IPS-NIHi7 (cell line): ENCODE measurements around the gene ALDOB.
A peak's percentile ranks its signal among the peaks of the same experiment; 100 is the strongest.

Source experiments
- DNase-seq: peaks from one replicate; pipeline ENCODE4 v3.0.0; 2012; ENCODE audit warnings: mixed read lengths; ENCODE audit errors: extremely low spot score

Gene ALDOB

DNA sequence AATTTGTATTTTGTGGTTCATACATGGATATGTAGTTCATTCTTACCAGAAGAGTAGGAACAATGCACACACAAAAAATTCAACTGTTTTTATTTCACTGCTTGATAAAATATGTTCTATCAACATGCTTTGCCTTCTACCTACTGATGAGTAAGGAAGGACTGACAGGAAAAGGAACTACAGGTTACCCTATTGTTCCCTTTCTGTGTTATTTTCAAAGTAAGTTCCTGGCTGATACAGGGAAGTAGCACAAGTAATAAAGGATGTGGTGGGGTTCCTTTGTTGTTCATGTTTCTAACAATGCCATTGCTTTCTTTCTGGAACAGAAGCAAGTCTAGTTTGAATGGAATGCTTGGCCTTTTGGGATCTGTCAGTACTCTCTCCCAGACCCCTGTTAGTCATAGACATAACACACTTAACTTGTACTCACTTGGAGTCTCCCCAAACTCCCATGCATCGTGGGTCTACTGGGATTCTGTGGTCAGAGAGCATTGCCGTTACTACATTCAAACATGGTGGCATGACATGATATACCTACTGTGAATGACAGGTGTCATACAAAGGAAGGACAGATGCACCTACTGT, 20.2 kb upstream of the ALDOB start:
- no peak for DNase-seq

DNA sequence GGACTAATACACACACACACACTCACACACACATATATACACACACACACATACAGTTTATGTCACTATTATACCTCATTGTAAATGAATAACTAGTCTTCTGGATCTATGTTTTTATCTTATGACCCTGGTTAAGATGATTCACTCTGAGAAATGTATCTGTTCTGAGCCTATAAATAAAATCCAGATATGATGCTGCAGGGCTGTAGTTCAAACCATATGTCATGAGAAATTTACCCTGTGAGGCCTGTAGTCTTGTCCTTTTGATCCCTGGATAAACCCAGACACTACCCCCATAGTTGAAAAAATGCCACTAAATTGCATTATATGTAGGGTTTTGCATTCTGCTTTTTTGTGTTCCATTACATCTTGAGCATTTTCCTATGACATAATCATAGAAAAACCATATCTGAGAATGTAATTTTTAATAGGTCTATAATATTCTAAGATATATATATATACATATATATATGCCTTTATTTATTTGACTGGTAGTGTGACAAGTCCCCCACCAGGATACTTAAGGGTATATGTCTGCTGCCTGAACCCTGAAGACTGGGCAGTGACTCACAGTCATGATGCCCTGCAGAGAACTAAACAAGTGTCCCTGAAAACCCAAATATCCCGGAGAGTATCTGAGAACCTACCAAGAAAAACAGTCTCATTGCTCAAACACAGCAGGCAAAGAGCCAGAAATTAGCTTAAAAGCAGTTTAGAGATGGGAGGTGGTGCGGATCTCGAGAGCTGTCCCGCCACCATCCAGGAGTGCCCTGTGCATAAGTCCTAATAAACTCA, 18.4 kb upstream of the ALDOB start:
- no peak for DNase-seq

DNA sequence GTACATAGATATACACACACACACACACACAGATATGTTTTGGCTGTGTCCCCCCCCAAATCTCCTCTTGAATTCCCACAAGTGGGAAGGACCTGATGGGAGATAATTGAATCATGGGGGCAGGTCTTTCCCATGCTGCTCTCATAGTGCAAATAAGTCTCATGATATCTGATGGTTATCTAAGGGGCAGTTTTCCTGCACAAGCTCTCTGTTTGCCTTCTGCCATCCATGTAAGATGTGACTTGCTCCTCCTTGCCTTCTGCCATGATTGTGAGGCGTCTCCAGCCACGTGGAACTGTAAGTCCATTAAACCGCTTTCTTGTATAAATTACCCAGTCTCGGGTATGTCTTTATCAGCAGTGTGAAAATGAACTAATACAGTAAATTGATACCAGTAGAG, 15.9 kb upstream of the ALDOB start:
- DNase-seq = no peak

DNA sequence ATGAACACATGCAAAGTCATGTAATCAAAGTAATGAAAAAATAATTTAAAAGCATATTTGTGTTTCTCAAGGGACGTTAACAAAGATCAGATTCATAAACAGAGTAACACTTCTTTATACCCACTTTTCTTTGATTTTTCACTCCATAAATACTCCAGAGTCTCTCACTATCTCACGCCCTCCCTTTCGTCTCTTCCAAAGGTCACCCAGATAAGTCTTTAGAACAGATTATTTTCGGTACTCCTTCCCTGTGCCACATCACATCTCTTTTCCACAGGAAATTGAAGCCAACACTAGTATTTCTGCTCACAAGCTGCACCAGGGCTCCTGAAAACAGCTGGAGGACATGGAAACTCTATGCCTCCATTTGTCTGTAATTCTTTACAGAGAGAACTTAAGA, 15.4 kb upstream of the ALDOB start:
- DNase-seq = no peak

DNA sequence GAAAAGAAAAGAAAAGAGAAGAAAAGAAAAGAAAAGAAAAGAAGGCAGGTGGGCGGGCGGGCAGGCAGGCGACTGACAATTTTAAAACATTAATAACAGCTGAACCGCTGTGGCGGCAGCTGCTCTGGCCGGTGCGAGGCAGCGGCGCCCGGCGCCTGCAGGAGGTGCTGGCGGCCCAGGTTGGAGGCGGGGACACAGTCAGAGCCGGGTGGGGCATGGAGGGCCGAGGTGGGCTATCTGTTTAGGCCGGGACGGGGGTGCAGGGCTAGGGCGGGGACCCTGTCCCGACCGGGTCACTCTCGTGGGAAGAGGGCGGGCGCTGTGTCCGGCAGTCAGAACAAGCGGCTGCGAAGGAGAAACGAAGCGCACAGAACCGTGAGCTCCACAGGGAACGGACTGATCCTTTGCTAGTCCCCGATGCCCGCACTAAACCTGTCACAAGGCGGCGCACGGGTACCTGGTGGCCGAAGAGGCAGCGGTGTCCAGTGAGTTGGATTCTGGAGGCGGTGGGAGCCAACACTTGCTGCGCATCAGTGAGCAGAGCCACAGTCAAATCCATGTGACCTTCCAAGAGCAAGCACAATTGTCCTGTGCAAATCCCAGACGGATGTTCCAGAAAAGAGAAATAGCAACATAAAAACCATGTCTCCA, 13.6 kb upstream of the ALDOB start:
- peak; percentile 94 for DNase-seq

DNA sequence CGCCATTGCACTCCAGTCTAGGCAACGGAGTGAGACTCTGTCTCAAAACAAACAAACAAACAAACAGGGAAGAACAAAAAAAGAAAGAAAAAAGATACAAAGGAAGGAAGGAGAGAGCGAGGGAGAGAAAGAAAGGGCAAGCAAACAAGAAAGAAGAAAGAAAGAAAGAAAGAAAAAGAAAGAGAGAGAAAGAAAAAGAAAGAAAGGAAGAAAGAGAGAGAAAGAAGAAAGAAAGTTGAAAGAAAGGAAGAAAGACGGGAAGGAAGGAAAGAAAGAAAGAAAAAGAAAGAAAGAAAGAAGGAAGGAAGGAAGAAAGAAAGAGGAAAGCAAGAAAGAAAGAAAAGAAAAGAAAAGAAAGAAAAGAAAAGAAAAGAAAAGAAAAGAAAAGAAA, 13.1 kb upstream of the ALDOB start:
- no peak for DNase-seq

DNA sequence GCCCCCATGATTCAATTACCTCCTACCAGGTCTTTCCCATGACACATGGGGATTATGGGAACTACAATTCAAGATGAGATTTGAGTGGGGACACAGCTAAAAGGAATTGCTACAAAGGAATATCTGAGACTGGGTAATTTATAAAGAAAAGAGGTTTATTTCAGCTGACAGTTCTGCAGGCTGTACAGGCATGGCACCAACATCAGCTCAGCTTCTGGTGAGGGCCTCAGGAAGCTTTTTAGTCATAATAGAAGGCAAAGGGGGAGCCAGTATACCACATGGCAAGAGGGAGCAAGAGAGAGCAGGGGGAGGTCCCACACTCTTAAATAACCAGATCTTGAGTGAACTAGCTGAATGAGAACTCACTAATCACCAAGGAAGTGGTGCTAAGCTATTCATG, 11.2 kb upstream of the ALDOB start:
- no peak for DNase-seq

DNA sequence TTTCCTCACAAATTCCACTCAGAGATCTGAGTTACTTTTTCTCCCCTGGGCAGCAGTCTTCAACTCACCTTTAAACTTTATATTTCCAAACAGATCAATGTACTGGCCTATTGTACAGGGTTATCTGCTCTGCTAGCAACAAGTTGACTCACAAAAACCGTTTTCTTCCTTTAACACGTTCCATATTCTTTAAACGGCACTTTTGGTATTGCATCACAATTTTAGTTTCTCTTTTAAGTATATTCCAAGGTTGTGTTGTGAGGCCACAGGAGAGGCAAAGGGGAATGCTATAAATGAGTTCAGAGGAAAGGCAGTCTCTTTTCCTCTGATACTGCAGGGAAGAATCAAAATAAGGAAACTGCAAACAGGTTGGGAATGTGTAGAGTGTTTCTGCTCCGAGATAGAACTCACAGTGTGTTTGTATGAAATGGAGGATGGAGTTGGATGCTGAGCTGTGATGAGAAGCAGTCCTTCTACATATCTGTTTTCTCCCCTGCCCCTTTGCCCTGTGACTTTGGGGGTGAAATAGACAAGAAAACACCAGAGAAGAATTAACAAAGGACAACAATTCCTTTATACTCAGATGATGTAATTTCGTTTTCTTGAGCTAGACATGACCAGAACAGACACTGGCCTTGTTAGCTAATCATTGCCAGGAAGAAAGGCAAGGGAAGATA, 9.9 kb upstream of the ALDOB start:
- DNase-seq = no peak

DNA sequence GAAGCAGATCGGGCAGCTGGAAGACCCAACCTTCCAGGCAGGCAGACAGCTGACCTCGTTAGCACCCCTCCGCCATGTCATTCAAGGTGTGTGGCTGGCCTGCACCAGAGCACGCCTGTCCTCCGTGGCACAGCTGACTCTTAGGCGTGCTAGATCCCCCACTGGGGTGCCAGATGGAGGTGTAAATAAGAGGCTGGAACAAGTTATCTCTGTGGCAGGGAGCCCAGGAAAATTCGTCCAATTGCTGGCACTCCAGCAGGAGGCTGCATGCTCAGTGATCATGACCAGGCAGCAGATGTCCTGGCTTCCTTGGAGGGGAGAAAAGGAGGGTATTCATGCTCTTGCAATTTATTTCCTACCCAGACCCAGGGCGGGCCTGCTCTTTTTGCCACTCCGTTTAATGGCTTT, 7.8 kb upstream of the ALDOB start:
- no peak for DNase-seq

DNA sequence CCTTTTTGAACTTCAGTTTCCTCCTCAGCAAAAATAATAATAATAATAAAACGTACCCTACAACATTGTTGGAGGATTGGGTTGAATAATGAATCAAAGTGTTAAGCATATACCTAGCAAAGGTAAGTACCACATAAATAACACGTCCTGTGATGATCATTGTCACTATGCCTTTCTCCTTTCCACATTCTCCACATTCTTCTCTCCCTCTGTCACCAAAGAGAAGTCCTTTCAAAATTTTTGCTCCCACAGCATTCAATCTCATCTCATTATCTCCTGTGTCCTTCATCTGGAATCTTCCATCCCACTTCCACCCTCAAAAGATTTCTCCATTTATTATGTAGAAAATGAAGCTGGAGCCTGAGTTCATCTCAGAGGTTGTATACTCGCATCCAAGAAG, 7.2 kb upstream of the ALDOB start:
- DNase-seq = no peak

DNA sequence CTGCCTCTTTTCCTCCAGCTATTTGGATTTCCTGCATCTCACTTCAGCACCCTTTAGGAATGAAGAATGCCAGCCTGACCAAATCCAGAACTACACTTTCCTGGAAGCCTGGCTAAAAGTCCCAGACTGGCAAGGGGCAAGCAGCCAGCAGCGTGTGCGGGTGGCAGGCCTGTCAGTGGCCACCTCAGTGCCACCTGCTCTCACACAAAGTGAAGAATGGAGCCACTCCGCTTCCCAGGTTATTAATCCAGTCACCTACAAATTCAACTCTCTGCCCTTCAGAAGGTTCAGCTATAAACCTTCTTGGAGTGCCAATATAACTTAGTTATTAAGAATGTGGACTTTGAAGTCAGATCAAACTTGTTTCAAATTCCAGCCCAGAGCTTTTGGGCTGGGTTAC, 6.7 kb upstream of the ALDOB start:
- DNase-seq = no peak

DNA sequence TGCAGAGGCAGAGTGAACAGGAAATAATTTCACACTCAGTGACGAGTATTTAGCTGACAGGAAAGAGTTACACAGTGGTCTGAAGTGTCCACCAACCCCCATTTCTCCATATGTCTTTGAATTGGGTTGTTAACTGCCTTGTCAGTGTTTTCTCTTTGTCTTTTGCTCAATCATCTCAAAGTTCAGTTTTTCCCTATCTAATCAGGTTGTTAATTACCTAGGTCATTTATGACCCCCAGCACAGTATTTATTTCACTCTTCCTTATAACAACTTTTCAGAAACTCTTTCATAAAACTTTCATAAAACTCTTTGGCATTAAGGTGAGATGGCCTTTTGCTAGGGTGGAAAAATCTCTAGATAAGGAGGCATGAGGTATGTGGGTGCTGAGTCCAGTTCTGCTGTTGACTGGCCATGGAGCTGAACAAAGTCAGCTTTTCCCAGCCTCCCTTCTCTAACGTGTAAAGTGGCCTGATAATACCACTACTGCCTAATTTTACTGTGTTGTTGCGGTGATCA, 5.2 kb upstream of the ALDOB start:
- DNase-seq = no peak

DNA sequence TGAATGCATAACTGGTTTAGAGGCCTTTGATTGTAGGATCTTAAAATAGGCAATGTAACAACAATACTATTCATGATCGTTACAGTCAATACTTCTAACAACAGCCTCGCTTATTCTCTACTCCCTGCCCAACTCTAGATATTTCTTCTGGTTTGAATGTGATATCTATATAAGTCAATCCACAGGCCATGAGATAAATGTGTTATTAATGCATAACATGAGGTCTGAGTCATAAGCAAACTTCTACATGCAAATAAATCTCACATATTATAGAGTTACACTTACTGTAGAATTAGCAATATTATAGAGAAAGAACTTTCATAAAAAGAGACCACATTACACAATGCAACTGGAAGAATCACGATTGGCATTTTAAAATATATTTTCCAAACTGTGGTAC, 2.9 kb upstream of the ALDOB start:
- no peak for DNase-seq

DNA sequence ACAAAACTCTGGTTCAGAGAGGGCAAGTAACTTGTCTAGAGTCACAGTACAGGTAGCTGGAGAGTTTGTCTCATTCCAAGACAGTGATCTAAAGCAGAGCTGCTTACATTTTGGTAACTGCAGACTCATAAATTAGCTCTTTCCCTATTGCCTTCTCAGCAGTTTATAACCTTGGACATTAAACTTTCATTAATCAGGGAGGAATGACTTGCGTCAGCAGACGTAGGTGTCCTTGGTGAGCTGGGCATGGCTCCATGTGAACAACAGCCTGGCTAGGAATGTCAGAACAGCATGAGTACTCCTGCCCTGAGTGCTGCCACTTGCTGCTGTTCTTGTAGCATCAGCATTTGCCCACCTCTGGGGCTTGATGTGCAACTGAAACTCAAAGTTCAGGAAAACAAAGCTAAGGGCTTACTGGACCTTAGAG, 2.2 kb upstream of the ALDOB start:
- no peak for DNase-seq

DNA sequence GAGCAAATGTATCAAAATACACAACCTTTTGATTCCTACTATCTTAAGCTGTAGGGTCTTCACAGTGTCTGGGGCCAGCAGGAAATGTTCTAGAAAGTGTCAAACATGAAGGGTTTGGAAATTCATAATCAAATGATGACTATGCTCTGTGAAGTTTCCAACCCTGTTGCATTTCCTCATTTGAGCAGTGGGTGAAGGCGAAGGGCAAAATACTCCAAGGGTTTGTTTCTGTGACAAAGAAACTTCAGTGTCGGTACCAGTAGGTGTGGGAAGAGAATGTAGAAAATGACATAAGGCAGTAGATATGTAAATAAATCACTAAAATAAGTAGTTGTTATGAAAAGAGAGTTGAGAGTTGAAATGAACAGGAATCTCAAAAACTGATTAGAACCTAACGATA, 576 bp downstream of the ALDOB start:
- no peak for DNase-seq

DNA sequence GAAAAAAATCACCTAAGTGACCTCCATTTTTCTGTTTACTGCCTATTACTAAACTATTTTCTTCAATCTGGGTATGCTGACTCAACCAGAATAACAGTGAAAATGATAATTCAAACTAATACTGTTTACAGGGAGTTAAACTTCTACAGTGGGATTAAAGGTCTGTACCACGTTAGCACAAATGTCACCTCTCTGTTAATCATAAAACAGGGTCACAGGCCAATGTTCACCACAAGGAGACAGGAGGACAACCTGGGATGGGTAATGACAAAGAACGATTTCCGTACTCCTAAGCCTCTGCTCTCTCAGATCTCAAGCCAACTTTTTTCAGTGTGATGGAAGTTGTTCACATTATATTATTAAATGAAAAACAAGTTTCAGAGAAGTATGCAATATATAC, 2.3 kb downstream of the ALDOB start:
- DNase-seq = no peak

DNA sequence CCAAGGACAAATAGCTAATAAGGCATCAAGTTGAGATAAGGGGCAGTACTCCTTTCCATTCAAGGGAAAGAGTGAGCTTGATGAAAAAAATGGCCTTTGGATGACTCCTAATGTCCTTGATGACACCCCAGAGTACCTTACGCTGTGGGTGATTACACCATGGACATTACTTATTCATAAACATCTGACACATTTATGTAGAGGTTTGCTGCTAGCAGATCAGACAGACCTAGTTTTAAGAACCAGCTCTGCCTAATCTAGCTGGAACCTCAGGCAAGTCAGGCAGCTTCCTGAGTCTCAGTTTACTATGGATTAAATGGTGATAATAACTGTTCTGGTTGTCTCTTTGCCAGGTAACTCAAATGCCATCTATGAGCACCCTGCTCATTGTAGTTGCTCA, 2.8 kb downstream of the ALDOB start:
- no peak for DNase-seq

DNA sequence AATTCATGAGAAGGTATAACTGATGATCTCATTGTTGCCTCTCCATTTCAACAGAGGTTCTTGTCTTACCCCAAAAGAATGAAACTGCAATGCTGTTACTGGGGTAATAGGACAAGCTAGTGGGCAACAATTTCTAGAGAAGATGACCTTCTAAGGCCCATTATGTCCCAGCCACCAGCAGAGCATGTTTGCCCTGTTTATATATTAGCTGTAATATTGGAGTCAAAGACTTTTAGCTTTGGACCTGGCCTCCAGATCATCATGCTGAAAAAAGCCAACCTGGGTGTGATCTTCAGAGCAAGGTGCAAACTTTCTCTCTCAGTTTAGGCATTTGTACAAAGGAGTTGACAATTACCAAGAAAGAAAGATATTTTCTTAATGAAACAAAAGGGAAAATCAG, 3.4 kb downstream of the ALDOB start:
- no peak for DNase-seq

DNA sequence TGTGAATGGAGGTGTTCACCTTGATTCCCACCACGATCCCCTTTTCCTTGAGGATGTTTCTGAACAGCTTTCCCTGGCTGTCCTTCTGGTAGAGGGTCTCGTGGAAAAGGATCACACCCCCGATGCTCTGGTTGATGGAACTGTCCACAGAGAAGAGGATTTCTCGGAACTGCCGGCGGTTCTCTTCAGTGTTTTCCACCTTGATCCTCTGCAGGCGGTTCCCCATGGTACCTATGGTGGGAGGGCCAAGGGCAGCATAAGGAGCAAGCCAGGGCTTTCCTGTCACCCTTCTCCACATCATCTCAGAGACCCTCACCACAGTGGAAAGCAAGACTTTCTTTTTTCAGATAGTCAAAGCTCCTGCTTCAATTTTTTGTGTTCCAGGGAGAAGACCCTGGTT, 5.8 kb downstream of the ALDOB start:
- DNase-seq = no peak

DNA sequence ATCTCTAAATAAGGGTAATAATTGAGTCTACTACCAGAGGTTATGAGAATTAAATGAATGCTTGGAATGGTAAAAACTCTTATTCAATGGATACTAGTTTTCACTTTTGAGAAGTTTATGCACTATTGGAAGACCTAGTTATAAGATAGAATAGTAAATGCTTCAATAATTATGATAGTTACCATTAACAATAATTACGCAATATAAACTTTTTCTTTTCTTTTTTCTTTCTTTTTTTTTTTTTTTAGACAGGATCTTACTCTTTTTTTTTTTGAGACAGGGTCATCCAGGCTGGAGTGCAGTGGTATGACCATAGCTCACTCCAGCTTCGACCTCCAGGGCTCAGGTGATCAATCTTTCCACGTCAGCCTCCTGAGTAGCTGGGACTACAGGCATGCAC, 6.7 kb downstream of the ALDOB start:
- no peak for DNase-seq

DNA sequence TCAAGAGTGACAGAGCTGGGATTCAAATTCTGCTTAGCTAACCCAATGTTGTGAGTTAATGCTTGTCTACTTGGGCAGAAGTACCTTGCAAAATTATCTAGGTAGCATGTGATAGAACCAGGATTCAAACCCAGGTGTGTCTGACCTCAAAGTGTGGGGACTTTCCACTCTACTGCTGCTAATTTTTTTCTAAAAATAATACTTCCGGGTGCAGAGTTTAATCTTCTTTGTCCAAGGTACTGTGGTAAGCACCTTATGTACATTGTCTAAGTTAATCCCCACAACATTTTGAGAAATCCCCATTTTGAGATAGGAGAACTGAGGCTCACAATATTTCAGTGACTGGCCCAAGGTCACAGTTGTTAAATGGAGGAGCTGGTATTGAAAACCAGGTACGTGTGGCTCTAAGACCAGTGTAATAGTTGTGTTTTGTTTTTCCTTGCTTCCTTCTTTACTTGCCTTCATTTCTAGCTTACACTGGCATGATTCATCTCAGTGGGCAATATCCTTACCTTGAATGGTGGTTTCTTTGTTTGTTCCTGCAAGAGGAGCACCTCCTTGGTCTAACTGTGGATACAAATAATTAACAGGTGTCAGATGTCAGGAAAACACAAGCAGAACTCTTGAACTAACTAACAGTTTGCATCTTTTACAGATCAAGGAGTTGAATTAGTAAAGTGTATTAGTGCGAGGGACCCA, 7.5 kb downstream of the ALDOB start:
- no peak for DNase-seq

DNA sequence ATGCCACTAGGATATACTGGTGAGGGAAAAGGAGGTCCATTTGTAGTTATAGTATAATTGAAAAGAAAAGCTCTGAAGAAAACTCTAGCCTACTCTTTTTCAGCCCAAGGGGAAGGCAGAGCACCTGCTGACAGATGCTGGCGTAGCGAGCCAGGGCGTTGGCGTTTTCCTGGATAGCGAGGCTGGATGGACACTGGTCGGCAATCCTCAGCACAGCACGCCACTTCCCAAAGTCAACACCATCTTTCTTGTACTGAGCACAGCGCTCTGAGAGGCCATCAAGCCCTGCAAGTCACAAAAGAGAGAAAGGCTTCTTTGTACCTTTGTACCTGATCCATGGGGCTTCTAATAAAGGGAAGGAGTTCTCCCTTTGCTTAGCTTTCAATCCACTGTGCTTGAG, 8.2 kb downstream of the ALDOB start:
- no peak for DNase-seq
